Activated naive CD8-positive, alpha-beta T cell treated with anti-CD3 and anti-CD28 coated beads, Interleukin-2, amount 50 U/mL, for 16 hours (primary cell): ENCODE measurements around the gene HOXA5.

Source experiments
- DNase-seq: peaks from one replicate; pipeline ENCODE4 v3.0.0-alpha.2; 2020; ENCODE audit warnings: low read depth, low spot score

The HOXA5 gene

DNA sequence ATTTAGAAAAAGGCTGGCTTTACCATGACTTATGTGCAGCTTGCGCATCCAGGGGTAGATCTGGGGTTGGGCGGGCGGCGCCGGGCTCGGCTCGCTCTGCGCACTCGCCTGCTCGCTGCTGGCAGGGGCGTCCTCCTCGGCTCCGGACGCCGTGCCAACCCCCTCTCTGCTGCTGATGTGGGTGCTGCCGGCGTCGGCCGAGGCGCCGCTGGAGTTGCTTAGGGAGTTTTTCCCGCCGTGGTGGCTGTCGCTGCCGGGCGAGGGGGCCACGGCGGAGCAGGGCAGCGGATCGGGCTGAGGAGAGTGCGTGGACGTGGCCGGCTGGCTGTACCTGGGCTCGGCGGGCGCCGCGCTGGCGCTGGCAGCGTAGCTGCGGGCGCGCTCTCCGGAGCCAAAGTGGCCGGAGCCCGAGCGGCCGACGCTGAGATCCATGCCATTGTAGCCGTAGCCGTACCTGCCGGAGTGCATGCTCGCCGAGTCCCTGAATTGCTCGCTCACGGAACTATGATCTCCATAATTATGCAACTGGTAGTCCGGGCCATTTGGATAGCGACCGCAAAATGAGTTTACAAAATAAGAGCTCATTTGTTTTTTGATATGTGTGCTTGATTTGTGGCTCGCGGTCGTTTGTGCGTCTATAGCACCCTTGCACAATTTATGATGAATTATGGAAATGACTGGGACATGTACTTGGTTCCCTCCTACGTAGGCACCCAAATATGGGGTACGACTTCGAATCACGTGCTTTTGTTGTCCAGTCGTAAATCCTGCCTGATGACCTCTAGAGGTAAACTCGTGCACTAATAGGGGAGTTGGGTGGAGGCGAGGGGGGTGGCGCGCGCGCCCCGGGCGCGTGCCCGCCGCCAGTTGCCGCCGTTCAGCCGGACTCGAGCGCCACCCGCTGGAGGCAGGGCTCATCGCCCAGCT, at the start of gene HOXA5:
TSS of gene HOXA5 (minus strand) at position 659 of the 927 bp plus-strand sequence. CDS start at position 585, 74 bp downstream.
- no peak for DNase-seq

DNA sequence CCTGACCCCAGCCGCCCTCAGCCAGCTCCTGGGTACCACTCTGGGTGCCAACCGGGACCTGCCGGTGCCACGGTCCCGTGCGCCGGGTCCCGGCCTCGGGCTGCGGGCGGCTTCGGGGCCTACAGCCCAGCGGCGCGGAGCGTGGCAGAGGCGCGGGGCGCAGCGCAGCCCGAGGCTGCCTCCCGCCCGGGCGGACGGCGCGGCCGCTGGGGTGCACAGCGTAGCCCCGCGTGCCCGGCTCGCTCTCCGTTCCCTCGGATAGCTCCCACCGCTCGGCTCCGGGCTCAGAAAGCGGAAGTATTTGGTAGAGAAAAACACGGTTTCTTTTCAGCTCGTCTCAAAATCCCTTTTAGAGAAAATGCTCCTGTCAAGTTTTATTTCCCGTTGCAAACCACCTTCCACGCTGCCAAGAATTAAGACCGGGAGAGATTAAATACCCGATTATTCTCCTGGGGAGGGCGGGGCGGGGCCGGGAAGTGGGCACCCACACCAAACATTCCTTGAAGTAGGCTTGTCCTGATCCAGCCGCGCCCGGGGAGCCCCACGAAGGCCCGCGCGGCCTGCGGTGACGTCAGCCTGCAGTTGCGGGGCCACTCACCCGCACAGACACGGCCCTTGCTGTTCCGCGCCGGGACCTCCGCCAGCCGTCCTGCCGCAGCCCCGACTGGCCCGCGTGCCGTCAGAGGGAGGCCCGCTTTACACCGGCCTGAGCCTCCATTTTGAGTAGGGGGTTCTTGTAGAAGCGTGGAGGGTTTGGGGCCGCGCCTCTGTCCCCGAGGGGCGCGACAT, 49.3 kb upstream of the HOXA5 start:
- DNase-seq: no peak

DNA sequence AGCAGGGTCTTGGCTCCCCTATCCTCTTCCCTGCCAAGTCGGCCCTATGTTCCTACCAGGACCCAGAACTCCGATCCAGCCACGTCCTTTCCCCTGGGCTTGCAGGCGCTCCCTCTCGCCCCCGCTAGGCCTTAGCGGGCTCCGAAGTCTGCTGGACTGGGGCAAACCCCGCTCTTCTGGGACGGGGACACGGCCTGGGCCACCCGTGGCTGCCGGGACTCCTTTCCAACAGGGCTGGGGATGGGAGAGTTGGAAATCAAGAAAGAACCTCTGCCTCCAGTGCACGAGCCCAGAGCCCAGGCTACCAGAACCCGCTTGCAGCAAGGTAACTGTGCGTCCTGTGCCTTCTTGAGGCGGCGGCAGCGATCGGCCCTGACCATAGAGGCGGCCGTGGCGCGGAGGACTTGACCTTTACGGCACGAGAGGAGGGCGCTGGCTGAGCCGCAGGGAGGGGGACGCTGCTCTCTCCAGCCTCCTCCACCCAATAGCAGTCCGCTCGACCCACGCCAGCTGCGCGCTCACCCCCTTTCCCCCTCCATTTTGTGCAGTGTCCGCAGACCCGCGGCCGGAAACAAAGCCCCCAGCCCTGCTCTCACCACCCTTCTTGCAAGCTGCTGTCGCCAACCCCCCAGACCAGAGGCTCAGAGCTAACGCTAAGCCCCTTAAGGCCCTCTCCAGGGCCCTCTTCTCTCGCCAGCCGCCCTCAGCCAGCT, 48.5 kb upstream of the HOXA5 start:
- no peak for DNase-seq

DNA sequence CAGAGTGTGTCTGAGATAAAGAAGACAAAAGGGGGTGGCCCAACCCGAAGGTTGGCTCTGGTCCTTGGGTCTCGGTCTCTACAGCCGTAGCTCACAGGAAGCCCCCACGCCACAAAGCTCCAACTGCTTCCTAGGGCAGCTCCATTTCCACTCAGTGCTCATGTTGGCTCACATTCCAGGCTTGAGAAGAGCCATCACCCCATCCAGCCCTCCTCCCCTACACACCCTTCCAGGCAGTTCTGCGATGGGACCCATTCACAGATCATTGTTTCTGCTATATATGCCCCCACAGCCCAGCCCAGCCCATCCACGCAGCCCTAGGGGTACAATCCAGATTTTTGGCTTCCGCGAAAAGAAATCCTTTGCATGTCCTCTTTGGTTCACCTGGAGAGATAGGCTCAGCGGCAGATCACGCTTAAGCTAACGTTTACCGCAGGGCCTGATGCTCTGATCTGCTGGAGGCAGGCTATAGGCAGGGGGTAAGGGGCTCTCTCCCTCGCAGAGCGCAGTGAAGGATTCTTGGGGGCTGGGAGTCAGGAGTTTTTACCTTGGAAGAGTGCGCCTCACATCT, 47.8 kb upstream of the HOXA5 start:
- DNase-seq: no peak

DNA sequence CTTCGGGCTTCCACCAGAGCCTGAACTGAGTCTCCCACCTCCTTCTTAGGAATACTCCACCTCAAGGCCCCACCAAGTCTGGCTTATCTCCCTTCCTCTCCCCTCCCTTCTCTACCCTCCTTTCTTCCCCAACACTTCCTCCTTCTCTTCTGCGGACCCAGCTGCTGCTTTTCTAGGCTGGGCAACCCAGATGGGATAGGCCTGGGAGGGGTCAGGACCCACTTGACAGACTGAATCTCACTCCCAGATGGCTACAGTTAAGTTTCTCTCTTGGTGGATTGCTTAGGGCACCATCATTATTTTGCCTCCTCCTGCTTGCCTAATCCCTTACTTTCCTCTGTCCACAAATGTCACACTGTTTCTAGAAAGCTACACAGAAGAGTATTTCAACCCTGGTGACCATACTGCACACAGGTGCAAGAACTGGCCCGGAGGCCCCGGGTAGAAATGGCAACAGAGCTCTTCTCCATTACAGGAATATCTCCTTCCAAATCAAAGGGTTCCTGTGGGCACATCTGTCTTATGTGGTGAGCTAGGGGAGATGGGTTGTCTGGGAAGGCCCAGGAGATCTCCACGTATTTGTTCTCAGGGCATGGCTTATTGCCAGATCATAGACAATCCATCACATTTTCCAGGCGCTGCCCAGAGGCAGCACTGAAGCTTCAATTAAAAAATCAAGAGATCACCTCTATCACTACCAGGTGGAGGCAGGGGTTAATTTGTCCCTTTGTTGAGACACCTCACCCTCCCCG, 46.7 kb upstream of the HOXA5 start:
- DNase-seq: no peak

DNA sequence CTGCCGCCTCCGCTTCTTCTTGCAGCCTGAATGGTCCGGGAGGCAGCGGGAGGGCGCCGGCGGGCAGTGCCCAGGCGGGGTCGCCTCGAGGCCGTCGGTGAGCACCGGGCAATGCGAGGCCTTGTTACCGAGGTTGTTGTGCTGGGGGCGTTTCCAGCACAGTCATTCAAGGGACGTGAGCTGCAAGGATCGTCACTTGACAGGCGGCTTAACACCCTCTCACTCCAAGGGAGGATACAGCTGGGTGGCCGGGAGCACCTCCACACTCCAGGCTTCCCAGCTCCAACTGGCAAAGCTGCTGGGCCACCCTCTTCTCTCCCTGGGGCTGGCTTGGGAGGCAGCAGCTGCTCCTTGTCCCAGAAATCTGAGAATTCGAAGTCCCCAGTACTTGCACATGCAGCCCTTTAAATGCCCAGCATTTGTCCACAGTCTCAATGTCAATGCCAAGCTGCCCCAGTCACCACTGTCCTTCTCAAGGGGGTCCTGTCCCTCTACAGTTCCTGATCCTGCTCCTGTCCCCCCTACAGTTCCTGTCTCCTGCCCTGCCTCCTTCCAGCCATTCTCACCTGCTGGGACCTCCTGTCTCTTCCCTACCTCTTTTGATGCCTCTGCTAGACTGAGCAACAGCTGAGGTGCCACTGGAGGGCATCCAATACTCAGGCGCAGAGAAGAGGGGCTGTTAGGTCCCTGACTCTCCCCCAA, 46.0 kb upstream of the HOXA5 start:
- no peak for DNase-seq

DNA sequence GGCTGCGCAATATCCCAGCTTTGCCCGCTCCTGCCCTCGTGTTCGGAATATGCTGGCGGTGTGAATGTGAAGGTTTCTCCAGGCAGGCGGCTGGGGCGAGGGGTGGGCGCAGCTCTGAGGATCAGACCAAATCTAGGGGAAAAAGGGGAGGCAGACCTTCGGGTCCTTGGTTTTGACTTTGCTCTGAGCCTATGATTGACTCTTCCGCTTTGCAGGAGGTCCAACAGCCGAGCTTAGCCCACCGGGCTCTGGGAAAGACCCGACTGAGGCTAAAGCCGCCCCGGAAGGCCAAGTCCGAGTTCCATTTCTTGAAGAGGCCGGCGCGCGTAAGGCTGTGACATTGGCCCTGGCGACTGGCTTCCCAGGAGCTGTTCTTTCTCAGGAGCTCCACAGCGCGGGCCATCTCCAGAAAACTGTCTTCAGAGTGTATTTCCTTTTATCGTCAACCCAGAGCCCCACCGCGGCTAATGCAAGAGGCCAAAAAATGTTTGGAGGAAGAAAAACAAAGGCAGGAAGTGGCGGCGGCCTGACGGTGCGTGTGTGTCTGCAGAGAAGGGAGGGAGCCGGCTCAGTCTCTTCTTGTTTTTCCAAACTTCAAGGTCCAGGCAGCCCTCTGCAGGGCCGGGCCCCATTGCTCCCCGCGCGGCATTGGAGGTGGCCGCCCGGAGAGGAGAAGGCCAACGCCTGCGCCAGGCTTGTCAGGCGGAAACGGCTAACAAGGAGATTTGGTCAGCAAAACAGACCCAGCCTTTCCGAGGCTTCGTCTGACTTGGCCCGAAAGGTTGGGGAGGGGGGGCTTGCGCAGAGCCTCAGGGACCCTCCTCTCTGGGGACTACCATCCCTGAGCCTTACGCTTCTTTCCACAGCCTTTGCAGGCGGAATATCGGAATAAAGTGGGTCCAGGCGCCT, 45.2 kb upstream of the HOXA5 start:
- DNase-seq: no peak

DNA sequence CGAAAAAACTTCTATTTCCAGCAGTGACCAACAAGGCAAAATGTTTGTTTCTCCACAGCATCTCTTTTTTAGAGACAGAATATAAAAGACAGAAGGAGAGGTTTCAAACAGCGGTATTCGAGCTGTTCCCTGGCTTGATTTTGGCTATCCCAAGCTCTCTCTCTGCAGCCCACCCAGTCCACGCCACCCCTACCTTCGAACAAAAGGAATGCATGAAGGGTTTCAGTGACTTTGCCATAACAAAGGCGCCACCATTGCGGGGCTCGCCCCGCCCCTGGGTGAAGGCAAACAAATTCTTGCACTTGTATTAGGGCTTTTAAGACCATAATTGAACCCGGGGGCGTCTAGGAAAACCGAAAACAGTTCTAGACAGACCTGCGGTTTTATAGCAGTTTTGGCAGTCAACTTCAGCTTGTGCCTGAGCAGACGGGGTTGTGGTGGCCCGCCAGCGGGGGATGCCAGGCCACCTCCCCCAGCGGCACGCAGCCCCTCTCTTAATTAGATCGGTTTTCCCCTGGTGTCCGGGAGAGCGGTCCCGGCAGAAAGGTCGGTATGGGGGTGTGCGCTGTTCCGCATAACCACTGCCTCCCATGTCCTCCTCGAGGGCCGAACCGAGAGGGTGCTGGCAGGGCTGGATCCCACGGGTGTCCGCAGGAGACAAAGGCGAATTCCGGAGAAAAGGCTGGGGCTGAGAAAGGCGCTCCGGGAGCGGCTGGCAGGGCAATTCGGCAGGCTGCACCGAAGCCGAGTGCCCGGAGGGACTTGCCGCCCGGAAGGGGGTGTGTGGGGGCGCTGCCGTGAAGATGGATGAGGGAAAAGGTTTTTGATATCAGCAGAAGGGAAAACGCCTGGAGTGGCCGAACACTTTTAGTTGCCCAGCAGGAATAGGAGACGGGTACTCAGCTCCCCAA, 44.2 kb upstream of the HOXA5 start:
- DNase-seq: no peak

DNA sequence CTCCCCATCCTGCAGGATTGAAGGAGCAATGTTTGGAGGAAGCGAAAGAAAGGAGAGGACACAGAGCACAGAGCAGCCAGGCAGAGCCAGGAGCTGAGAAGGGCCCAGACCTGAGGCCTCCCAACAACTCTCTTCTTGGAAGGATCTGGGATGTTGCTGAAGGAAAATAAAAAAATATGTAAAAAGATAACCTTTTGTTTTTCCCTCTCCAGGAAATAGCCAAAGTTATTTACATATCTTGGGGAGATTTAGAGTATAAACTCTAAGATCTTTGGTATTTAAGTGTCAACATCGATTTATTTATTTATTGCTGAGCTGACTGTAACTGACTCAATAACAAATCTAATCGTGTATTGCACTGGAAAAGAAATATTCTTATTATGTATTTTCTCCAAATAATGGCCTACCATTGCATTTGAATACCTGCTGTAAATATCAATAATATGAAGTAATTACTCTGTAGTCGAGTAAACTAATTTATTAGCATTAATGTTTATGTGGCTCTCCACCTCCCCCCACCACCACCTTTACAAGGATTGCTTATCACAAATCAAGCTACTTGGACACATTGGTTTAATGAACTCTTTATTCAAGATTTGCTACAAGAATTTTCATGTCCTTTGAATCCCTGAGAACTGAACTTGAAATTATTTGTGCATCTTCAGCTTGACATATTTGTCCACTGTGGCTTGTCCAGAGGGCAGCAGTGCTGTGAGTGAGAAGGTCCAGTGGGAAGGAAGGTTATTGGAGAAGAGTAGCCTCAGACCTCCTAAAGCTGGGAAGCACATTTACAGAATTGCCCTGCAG, 43.4 kb upstream of the HOXA5 start:
- DNase-seq: no peak

DNA sequence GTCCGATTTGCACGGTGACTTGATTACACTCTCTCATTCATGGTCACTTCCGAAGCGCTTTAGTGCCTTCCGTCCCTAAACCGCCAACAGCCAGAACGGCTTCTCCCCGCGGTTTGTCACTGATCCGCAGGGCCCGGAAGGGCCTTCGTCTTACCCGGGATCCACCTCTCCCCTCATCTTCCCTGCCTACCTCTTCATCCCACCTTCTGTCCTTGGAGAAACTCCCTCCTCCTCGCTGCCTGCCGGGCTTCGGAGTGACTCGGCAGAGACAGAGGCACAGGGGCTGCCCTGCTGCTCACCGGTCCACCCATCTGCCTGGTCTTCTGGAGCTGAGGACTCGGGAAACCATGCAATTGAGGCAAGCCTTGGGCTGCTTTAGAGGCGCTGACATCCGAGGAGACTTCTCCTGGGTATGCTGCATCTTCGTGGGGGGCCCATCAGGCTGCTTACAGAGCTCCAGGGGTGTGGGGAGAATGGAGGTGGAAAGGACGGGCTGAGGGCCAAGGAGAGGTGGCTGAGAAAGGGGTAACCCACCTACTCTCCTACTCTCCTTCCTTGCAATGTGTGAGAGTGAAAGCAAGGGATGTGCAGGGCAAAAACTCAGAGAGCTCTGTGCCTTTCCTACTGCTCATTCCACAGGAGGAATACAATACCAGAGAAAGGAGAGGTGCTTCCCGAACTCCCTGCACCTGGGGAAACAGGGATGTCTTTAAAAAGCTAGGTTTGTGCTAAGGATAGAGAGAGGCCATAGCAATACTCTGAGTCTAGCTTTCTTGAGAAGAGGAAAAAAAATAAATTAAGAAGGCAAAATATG, 42.6 kb upstream of the HOXA5 start:
- no peak for DNase-seq

DNA sequence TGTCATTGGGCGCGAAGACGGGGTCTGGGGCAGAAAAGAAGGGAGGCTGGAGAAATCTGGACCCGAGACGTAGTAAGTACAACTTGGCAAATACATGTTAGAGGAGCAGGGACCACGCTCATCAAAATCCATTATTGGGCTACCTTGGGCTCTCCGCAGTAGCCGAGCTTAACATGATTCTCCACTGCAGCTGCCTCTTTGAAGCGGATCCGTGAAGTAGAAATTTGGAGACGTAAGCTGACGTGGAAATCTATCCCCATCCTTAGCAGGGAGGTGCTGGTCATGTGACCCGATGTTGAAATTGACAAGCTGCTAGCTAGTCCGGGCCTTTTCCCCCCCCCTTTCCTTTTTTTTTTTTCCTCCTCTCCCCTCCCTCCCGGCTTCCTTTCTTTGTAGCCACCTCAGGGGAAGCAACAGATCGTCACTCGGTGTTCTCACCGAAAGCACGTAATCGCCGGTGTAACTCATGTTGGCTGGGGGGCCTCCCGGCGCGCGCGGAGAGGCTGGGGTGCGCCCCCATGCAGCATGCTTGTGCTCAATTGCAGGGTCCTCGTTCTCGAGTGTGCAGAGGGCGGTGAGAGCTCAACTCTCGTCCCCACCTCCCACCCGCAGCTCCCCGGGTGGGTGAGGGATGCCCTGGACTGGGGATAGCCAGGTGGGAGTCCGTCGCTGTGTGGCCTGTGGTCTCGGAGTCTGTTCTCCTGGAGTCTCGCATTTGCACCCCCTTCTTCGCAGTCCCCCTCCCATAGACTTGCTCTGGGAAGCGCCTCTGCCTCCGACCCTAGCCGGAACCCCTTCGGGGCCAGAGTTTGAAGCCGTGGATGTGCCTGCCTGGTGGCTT, 41.8 kb upstream of the HOXA5 start, which contains the start of gene HOXA11:
TSS of gene HOXA11 (minus strand) at position 220 of the 841 bp plus-strand sequence. CDS start at position 132, 88 bp downstream.
- DNase-seq: no peak

DNA sequence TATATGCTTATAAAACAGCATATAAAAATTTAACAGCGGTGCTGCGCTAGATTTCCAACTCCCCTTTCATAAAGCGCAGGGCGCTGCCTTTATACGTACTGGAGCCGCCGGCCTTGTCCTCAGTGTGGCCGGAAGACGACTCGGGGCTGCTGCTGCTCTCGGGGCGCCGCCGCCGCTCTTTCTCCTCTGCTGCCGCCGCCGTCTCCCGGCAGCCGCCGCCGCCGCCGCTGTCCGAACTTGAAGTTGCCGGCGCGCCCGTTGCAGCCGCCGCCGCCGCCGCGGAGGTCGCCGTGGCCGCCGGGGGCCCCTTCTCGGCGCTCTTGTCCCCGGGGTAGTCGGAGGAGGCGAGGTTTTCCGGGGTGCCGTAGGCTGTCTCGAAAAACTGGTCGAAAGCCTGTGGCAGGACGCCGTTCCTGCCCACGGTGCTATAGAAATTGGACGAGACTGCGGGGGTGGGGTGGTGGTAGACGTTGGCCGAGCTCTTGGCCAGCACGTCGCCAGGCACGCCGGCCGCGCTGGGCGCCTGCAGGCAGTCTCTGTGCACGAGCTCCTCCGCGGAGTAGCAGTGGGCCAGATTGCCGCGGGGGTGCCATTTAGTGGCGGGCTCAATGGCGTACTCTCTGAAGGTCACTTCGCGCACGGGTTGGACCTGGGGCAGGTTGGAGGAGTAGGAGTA, 41.0 kb upstream of the HOXA5 start:
- no peak for DNase-seq

DNA sequence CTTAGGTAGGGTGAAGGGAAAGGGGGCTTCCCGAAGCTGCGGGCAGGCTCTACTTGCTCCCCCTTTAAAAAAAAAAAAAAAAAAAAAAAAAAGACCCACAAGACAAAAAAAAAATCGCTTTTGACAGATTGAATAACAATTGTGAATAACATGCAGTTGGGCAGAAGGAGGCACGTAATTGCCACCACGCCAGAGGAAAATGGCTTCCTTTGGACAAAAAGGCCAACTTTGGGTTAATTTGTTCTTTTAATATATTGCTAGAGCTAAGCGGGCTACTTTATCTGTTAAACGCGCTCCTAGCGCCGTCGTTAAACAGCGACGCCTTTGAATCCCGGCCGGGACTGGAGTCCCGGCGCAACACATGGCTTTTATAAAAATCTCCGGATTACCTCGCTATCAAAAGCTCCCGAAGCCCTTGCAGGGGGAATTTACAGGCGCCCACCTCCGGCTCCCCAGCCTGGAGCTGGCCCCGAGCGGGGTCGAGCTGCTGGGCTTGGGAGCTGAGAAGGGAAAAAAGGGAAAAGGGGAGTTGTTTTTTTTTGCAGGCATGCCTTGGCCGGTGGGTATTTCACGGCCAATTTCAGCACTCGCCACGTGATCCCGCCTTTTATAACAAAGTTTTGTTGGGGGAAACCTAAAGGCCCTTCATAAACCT, 40.3 kb upstream of the HOXA5 start:
- no peak for DNase-seq
